Measurements from ENCODE around the gene SSU72. TPM values are rescaled to one million over a fixed set of nuclear protein-coding genes. Genes with fewer than 3 reads are reported as not detected.

The SSU72 gene
- total and polyA plus RNA-seq, 5 donors, result 112 to 130 (median 113) TPM

GRCh38 chr1:1547011-1547410, 27.7 kb downstream of the SSU72 start:
- intact Hi-C loops (cut with DNase I), result no loop called here
- no peak overlapping the region for H3K4me3 ChIP-seq (ENCODE audit: low read length)
- WGBS, result 85% methylated on average over 9 of the region's 9 CpGs
- ATAC-seq (no peak), DNase-seq (no peak)
- H3K9me3 ChIP-seq (ENCODE audit: control insufficient read depth, low read length), result no peaks in the 10 kb centered on the region
- H3K4me1 ChIP-seq (ENCODE audit: control insufficient read depth, insufficient read depth, low read length), result peaks cover 3% of the 10 kb centered on the region
- H3K27me3 ChIP-seq (ENCODE audit: control insufficient read depth, insufficient read depth), result no peaks in the 10 kb centered on the region
- H3K27ac ChIP-seq (ENCODE audit: low read length), result no peak overlapping the region

DNA sequence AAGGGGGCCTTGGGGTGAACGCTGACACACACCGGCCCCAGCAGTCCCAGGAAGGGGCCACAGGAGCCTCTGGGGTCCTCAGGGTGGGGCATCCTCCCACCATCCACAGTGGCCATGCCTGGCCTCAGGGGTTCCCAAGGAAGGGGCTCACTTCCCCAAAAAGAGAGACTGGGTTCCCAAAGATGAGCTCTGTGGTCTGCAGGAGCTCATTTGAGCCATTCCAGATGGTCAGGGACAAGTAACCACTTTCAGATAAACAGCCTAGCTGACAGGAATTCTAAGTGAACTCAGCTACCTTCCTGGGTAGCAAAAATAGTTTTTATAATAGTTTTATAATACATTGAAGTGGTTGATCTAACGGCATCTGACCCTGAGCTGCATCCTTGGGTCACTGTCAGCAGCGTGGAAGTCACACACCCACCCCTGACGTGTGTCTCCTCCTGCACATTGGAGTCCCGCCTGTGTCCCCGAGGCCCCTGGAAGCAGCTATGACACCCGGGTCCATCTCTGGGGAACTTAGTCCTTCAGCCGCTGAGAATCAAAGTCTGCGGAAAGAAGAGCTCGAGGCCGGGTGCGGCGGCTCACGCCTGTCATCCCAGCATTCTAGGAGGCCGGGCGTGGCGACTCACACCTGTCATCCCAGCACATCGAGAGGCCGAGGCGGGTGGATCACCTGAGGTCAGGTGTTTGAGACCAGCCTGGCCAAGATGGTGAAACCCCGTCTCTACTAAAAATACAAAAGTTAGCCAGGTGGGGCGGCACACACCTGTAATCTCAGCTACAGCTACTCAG, 28.5 kb downstream of the SSU72 start:
- ATAC-seq (no peak), DNase-seq (no peak)
- WGBS, result 88% methylated on average over 23 of the region's 23 CpGs
- intact Hi-C loops (cut with DNase I), result no loop called here
- H3K9me3 ChIP-seq (ENCODE audit: control insufficient read depth, low read length), result no peaks in the 10 kb centered on the region
- H3K4me3 ChIP-seq (ENCODE audit: low read length), result no peak overlapping the region
- H3K27ac ChIP-seq (ENCODE audit: low read length), result no peak overlapping the region
- H3K4me1 ChIP-seq (ENCODE audit: control insufficient read depth, insufficient read depth, low read length), result peaks cover 3% of the 10 kb centered on the region
- H3K27me3 ChIP-seq (ENCODE audit: control insufficient read depth, insufficient read depth), result no peaks in the 10 kb centered on the region

DNA sequence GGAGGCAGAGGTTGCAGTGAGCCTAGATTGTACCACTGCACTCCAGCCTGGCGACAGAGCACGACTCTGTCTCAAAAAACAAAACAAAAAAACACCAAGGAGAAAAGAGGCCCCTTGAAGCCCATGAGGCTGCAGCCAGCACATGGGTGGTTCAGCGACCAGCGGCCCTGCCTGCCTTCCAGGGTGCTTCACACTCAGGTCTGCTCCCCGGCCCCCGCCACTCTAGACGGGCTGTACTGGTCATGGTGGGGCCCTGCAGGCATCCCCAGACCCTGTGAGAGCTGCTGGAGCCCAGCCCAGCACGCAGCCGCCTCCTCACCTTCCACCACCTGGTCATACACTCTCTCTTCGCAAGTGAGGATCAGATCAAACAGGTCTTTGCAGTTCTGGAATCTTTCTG, 30.1 kb downstream of the SSU72 start:
- no peaks in the 10 kb centered on the region for H3K27me3 ChIP-seq (ENCODE audit: control insufficient read depth, insufficient read depth)

DNA sequence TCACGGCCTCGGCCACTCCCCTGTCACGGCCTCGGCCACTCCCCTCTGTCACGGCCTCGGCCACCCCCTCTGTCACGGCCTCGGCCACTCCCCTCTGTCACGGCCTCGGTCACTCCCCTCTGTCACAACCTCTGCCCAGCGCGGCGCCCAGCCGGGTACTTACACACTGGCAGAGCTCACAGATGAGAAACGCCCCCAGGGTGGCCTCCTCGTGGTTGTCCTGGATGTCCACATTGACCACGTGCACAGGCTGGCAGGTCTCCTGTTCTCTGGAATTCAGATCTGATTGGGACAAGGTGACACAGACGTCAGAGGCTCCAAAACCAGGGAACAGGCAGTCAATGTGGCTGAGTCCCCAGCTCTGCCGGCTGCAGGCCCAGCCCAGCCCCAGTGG, 31.0 kb downstream of the SSU72 start:
- Histone ChIP-seq H3K4me3 (ENCODE audit: low read length) (no peak overlapping the region), H3K4me1 (ENCODE audit: control insufficient read depth, insufficient read depth, low read length) (peaks cover 5% of the 10 kb centered on the region), H3K27me3 (ENCODE audit: control insufficient read depth, insufficient read depth) (no peaks in the 10 kb centered on the region), H3K27ac (ENCODE audit: low read length) (peak overlapping the region; percentile 9), H3K9me3 (ENCODE audit: control insufficient read depth, low read length) (no peaks in the 10 kb centered on the region)
- intact Hi-C loops (cut with DNase I), result no loop called here
- ATAC-seq (peak; percentile 58 to 66), DNase-seq (peak; percentile 76 to 92 (median 90))
- 66% methylated on average over 19 of the region's 19 CpGs for WGBS

More for the DNA sequence above, 30.1 kb downstream of the SSU72 start:
- intact Hi-C loops (cut with DNase I), result no loop called here
- no peak for DNase-seq
- no peak overlapping the region for H3K4me3 ChIP-seq (ENCODE audit: low read length)
- H3K27ac ChIP-seq (ENCODE audit: low read length), result no peak overlapping the region
- 88% methylated on average over 10 of the region's 10 CpGs for whole genome bisulfite sequencing
- peaks cover 3% of the 10 kb centered on the region for H3K4me1 ChIP-seq (ENCODE audit: control insufficient read depth, insufficient read depth, low read length)
- no peak for ATAC-seq
- no peaks in the 10 kb centered on the region for H3K9me3 ChIP-seq (ENCODE audit: control insufficient read depth, low read length)

- no peaks in the 10 kb centered on the region for H3K9me3 ChIP-seq (ENCODE audit: control insufficient read depth, low read length)
- intact Hi-C loops (cut with DNase I), result no loop called here
- no peak overlapping the region for H3K4me3 ChIP-seq (ENCODE audit: low read length)
- no peaks in the 10 kb centered on the region for H3K27me3 ChIP-seq (ENCODE audit: control insufficient read depth, insufficient read depth)
- DNase-seq, result peak in 1 of 3 donors; percentile 64
- H3K4me1 ChIP-seq (ENCODE audit: control insufficient read depth, insufficient read depth, low read length), result peaks cover 5% of the 10 kb centered on the region
- WGBS, result 83% methylated on average over 45 of the region's 45 CpGs
- ATAC-seq, result peak in 1 of 2 donors; percentile 0
- H3K27ac ChIP-seq (ENCODE audit: low read length), result peak overlapping the region; percentile 7
These were observed 31.6 kb downstream of the SSU72 start for GRCh38 chr1:1542766-1543705.

- WGBS, result 85% methylated on average over 37 of the region's 37 CpGs
- Histone ChIP-seq H3K27ac (ENCODE audit: low read length) (no peak overlapping the region), H3K4me3 (ENCODE audit: low read length) (no peak overlapping the region), H3K4me1 (ENCODE audit: control insufficient read depth, insufficient read depth, low read length) (peaks cover 5% of the 10 kb centered on the region), H3K9me3 (ENCODE audit: control insufficient read depth, low read length) (no peaks in the 10 kb centered on the region), H3K27me3 (ENCODE audit: control insufficient read depth, insufficient read depth) (no peaks in the 10 kb centered on the region)
- intact Hi-C loops (cut with DNase I), result no loop called here
- DNase-seq (peak in 1 of 3 donors; percentile 64), ATAC-seq (no peak)
These were observed 32.5 kb downstream of the SSU72 start for GRCh38 chr1:1541956-1542765.

GRCh38 chr1:1540818-1541628, 33.6 kb downstream of the SSU72 start:
- H3K9me3 ChIP-seq (ENCODE audit: control insufficient read depth, low read length), result no peaks in the 10 kb centered on the region
- ATAC-seq, result peak; percentile 4 to 28
- 45% methylated on average over 53 of the region's 53 CpGs for WGBS
- no peaks in the 10 kb centered on the region for H3K27me3 ChIP-seq (ENCODE audit: control insufficient read depth, insufficient read depth)
- peak overlapping the region; percentile 3 for H3K27ac ChIP-seq (ENCODE audit: low read length)
- peaks cover 5% of the 10 kb centered on the region for H3K4me1 ChIP-seq (ENCODE audit: control insufficient read depth, insufficient read depth, low read length)
- DNase-seq, result no peak
- intact Hi-C loops (cut with DNase I), result no loop called here
- H3K4me3 ChIP-seq (ENCODE audit: low read length), result peak overlapping the region; percentile 71

GRCh38 chr1:1540090-1540817, 34.4 kb downstream of the SSU72 start, which contains the start of gene TMEM240:
Gene TMEM240, minus strand, starts transcription at chr1:1540624. Its CDS starts 278 bp downstream, at chr1:1540346.
- ATAC-seq, result peak; percentile 75 to 76
- H3K4me3 ChIP-seq (ENCODE audit: low read length), result peak within 1 kb of the TSS; percentile 71
- 1% methylated on average over 95 of the region's 100 CpGs for WGBS
- intact Hi-C loops (cut with DNase I), result no loop called here
- H3K27me3 ChIP-seq (ENCODE audit: control insufficient read depth, insufficient read depth), result no peaks in the 10 kb centered on the region
- peaks cover 5% of the 10 kb centered on the region for H3K4me1 ChIP-seq (ENCODE audit: control insufficient read depth, insufficient read depth, low read length)
- H3K27ac ChIP-seq (ENCODE audit: low read length), result peak within 1 kb of the TSS; percentile 3
- H3K9me3 ChIP-seq (ENCODE audit: control insufficient read depth, low read length), result no peaks in the 10 kb centered on the region
- peak; percentile 87 to 95 (median 95) for DNase-seq

DNA sequence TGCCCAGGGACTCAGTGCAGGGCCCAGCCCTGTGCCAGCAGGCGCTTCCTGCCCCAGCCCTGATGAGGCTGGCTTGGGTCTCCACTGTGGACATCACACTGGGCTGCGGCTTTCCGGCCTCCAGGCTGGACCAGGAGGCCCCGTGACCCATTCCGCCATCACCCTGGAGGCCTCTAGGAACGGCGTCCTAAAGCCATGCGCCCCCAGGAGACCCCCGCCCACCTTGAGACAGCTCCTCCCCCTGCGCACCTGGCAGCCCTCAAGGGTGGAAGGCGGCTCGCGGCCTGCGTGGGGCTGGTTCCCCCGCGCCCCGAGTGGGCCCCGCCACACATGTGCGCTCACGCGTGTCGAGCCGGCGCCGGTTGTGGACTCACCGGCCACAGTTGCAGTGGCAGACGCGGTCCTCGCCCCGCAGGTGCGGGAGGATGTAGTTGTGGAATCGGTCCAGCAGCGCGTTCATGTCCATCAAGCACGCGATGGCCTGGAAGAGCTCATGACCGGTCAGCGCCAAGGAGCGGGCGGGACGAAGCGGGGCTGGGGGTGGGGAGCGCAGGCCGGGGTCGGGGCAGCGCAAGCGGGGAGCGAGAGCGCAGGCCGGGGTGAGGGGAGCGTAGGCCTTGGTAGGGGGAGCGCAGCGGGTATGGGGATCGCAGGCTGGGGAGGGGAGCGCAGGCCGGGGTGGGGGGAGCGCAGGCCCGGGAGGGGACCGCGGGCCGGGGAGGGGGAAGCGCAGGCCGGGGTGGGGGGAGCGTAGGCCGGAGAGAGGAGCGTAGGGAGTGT, 35.2 kb downstream of the SSU72 start:
- DNase-seq (peak in 1 of 3 donors; percentile 78), ATAC-seq (no peak)
- Histone ChIP-seq H3K4me1 (ENCODE audit: control insufficient read depth, insufficient read depth, low read length) (peaks cover 5% of the 10 kb centered on the region), H3K4me3 (ENCODE audit: low read length) (peak overlapping the region; percentile 71), H3K27ac (ENCODE audit: low read length) (no peak overlapping the region), H3K9me3 (ENCODE audit: control insufficient read depth, low read length) (no peaks in the 10 kb centered on the region), H3K27me3 (ENCODE audit: control insufficient read depth, insufficient read depth) (no peaks in the 10 kb centered on the region)
- intact Hi-C loops (cut with DNase I), result no loop called here
- 13% methylated on average over 66 of the region's 66 CpGs for WGBS
